UCSD-AML1 (cell line): Measurements from ENCODE around the gene STAM2.
"Not testable (repeated sequence)": the region's sequence is repeated elsewhere in the genome, so short reads cannot be mapped to it uniquely, and the experiment has no call there.

ENCODE experiments used
- DNase-seq: peaks from one replicate; lab custom pipeline; 2025; ENCODE audit not compliant: unreplicated experiment; lab: John Stamatoyannopoulos, UW

The STAM2 gene

DNA sequence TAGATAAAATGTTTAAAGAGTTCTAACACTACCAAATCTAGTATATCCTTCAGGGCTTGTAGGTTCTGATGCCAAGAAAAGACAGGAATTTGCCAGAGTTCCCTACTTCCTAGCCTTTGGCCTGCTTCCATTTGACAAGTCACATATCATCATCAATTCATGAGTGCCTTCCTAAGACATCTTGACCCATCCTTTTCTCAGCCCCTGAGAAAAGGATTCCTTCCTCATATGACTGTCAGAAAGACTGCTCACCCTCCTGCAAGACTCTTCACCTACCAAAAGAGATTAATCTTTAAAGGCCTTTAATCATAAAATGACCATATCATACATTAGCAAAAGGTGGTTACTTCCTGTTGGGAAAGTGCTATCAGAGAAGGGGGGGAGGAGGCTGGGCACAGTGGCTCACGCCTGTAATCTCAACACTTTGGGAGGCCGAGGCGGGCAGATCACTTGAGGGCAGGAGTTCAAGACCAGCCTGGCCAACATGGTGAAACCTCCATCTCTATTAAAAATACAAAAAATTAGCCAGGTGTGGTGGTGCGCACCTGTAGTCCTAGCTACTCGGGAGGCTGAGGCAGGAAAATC, 3.3 kb downstream of the STAM2 start:
- DNase-seq = not testable (repeated sequence)

DNA sequence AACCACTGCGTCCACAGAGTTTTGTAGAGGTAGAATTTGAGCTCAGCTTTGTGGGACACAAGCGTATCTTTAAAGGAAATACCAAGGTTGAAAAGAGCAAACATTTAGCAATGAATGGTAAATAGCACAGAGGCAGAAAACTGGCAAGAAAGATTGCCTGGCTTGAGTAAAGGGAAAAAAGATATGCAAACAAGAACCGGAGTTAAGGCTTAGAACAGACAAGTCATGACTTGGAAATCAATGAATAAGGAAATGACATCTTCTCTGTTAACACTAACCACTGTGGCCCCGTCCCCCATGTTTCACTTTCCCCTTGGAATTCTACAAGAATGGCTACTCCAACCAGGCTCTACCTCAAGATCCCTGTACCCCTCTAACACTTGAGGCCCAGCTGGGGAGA, 3.8 kb downstream of the STAM2 start:
- DNase-seq = no peak

DNA sequence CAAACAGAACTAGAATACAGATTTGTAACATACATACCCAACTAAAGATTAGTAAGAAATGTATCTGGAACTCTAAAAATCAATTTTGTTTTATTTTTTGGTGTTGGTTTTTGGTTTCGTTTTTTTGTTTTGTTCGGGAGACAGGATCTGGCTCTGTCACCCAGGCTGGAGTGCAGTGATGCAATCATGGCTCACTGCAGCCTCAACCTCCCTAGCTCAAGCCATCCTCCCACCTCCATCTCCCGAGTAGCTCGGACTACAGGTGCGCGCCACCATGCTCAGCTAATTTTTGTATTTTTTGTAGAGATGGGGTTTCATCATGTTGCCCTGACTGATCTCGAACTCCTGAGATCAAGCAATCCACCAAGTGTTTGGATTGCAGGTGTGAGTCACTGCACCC, 6.4 kb downstream of the STAM2 start:
- not testable (repeated sequence) for DNase-seq

- not testable (repeated sequence) for DNase-seq
Measured at GRCh38 chr2:152167470-152167869, 8.1 kb downstream of the STAM2 start.

DNA sequence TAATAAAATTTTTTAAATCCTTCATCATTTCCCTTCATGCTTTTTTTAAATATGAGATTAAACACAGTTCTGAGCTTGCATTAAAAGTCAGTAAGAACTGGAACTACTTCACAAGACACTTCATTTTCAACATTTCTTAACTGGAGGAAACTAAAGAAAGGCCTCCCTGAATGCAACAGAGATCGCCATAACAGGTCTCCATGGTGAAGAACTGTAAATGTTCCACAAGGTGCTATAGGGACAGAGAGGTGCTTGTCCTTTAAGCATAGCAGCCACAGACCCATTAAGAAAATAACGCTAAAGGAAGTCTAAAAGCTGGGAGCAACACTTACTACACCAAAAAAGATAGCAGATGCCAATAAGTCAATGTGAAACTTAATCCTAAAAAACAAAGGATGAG, 8.5 kb downstream of the STAM2 start:
- DNase-seq = no peak

DNA sequence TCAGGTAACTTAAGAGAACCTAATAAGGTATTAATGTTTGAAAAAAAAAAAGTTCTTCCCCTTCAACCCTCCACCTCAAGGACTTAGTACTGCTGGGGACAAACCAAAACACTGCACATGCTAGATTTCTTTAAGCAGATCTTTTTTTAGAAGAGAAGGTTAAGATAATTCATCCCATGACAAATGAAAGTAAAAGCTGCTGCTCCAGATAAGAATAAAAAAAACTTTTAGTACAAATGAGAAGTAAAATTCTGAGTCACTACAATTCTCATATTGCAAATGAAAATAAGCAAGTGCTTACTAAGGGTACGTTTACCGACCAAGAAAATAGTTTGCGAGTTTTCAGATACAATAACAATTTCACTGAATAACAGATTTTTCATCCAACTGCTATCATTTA, 8.9 kb downstream of the STAM2 start:
- DNase-seq = no peak

DNA sequence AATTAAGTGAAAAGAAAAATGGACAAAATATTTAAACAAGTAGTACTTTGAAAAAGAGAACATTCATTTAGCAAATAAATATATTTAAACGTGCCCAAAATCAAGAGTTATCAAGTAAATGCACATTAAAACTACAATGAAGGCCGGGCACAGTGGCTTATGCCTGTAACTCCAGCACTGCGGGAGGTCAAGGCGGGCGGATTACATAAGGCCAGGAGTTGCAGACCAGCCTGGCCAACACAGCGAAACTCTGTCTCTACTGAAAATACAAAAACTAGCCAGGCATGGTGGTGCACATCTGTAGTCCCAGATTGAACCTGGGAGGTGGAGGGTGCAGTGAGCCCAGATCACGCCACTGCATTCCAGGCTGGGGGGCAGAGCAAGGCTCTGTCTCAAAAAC, 9.8 kb downstream of the STAM2 start:
- DNase-seq = no peak

DNA sequence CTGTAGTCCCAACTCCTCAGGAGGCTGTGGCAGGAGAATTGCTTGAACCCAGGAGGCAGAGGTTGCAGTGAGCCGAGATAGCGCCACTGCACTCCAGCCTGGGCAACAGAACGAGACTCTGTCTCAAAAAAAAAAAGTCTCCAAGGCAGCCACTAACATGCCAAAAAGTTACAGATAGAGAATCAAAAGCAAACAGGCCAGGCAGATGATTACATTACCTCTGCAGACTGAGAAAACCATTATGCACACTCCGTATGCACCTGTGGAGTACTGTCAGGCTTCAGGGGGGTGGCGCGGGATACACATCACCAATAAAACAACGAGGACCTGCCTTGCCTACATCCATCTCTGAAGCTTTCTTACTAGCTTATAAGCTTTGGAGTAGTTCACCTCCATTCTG, 10.3 kb downstream of the STAM2 start:
- no peak for DNase-seq

GRCh38 chr2:152163669-152164068, 11.9 kb downstream of the STAM2 start:
- DNase-seq = not testable (repeated sequence)

DNA sequence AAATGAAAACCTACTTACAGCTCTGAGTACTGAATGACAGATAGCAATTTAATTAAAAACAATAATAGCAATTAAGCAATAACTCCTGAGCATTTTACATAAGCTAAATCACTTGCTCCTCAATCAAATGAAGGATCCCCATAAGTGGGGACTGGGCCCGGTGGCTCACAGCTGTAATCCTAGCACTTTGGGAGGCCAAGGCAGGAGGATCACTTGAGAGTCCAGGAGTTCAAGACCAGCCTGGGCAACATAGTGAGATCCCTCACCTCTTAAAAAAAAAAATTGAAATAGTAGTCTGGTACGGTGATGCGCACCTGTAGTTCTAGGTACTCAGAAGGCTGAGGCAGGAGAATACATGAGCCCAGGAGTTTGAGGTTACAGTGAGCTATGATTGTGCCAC, 13.4 kb downstream of the STAM2 start:
- no peak for DNase-seq

GRCh38 chr2:152161598-152161997, 14.0 kb downstream of the STAM2 start:
- DNase-seq = no peak

DNA sequence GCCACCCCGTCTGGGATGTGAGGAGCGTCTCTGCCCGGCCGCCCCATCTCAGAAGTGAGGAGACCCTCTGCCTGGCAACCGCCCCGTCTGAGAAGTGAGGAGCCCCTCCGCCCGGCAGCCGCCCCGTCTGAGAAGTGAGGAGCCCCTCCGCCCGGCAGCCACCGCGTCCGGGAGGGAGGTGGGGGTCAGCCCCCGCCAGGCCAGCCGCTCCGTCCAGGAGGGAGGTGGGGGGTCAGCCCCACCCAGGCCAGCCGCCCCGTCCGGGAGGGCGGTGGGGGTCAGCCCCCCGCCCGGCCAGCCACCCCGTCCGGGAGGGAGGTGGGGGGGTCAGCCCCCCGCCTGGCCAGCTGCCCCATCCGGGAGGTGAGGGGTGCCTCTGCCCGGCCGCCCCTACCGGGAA, 15.2 kb downstream of the STAM2 start:
- not testable (repeated sequence) for DNase-seq

- DNase-seq = no peak
Measured at GRCh38 chr2:152157253-152157652, 18.3 kb downstream of the STAM2 start.

DNA sequence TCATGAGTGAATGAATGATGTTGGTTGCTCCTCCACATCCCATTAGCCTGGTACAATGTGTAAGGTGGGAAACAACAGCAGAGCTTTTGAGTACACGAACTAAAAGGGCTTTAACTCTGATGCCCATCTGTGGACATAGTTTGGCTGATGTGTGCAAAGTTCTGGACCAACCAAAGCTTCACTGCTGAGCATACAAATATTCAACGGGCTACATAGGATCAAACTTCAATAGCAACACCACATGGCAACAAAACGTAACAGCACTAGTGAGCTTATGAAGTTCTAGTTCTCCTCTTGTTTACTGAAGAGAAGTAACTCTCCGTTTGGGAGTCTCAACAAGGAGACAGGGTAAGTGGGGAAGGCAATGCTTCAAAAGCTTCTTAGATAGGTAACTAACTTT, 20.4 kb downstream of the STAM2 start:
- DNase-seq = no peak

DNA sequence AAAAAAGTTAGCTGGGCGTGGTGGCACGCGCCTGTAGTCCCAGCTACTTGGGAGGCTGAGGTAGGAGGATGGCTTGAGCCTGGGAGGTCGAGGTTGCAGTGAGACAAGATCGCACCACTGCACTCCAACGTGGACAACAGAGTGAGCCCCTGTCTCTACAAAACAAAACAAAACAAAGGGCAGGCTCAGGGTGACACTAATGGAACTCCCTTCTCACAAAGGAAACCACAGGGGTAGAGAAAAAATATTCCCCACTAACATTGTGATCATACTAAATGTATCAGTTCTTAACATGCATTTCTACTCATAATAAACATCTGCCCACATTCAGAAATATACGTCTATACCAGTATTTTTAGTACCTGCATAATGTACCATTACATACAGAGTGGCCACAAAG, 21.1 kb downstream of the STAM2 start:
- DNase-seq = no peak

DNA sequence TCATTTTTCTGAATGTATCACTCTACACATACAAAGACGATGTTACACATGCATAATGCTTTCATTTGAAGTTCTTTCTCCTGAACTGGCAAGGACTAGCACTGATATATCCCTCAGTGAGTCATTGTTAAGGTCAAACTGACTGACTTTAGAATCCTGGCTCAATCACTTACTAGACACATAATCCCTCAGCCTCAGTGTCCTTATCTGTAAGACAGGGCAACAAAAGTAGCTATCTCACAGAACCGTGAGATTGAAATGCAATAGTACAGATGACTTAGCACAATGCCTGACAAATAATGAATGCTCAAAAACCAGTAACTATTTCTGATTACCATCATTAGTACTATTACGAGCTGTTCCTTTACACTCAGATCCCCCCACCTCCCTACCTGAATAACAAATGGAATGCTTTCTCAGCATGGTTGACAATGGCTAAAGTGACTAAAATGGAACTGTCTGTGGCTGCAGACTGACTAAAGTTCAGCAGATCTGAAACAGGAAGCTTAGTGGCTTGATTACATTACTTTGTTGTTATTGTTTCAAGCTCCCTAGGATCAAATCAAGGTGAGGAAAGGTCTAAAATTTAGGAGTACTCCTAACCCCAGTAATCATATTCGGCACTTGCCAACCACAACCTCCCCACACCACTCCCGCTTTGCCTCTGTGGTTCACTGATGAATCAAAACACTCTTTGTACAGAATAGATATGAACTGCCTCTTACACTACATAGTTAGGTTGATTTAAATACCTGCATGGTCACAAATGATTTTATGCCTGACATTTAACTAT, 40.9 kb downstream of the STAM2 start:
- peak; percentile 9 for DNase-seq

DNA sequence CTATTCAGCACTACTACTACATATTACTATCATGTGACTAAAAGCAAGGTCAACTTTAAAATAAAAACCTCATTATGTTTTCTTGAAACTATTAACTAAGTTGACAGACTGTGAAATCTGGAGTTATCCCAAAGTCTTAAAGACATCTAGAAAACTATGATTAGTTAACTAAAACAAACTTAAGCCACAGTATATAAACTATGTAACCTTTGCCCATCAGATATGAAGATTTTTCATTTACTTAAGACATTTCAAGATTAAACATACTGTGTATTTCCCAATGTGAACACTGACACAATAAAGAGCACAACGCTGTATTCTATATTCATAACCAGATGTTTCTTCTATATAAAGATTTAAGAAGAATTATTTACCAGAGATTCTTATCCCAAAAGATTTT, 43.3 kb downstream of the STAM2 start:
- DNase-seq = no peak

DNA sequence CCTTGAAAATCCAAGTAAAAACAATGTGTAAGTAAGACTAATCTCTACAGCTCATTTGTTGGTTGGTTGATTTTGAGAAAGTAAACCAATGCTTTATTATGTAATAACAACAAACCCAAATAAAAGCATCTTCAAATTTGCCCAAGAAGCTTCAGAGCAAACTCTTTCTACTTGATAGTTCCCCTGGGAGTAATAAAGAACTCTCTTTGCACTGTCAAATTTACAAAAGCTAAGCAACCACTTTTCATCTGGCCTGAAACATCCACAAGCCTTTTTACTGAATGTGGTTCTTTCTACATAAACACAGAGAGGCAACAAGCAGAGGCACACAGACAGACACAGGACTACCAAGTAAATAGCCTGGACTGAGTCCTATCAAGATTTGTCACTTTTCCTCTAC, 47.9 kb downstream of the STAM2 start:
- no peak for DNase-seq

DNA sequence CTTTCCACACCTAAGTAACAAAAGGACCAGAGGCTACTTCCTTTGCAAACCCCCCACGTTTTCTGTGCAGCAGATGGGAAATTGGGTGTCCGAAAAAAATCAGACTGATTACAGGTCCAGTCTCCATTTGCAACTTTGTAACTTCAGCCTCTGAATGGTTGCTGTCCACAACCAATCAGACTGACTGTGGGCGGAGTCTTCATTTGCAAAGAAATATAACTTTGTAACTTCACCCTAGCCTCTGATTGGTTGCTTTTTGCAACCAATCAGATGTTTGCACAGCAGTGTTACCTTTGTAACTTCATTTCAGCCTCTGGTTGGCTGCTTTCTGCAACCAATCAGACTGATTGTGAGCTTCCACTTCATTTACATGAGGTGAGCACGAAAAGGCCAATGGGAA, 48.9 kb downstream of the STAM2 start:
- DNase-seq = no peak

GRCh38 chr2:152122161-152122560, 53.4 kb downstream of the STAM2 start:
- DNase-seq = no peak

- no peak for DNase-seq
Measured at GRCh38 chr2:152120430-152120829, 55.1 kb downstream of the STAM2 start.

GRCh38 chr2:152115952-152116351, 59.6 kb downstream of the STAM2 start:
- no peak for DNase-seq

DNA sequence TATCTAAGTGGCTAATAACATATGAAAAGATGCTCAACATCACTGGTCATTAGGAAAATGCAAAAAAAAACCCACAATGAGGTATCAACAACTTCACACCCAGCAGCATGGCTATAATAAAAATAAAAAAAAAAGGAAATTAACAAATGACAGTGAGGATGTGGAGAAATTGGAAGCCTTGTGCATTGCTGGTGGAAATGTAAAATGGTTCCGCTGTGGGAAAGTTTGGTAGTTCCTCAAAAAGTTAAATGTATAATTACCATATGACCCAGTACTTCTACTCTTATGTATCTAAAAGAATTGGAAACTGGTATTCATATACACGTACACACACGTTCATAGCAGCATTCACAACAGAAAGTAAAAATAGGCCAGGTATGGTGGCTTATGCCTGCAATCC, 61.2 kb downstream of the STAM2 start:
- no peak for DNase-seq
